ENCODE data around the gene PAX2. TPM values are rescaled to one million over a fixed set of nuclear protein-coding genes. Genes with fewer than 3 reads are reported as not detected.

Gene PAX2
- total RNA-seq, 1 experiment from 2014 or later = not detected

DNA sequence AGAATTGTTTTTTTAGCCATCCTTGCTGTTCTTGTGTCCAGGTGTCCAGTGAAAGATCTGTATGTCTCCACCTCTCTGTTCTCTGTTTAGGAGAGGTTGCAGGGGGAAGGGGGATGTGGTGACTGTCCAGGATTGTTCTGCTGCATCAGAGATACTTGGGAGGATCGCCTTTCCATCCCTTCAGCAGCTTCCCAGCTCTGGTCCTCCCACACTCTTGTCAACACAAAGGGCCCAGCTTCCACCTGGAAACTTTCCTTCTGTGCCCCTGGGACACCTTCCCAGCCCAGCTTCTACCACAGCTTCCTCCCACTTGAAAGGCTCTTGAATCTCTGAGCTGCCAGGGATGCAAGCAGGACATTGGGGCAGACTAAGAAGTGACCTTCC, 85.3 kb downstream of the PAX2 start:
- no peak overlapping the region for H4K8ac ChIP-seq (replicated peaks; ENCODE audit: insufficient read length, low read depth, low read length)
- TF ChIP-seq, protein P1, sequence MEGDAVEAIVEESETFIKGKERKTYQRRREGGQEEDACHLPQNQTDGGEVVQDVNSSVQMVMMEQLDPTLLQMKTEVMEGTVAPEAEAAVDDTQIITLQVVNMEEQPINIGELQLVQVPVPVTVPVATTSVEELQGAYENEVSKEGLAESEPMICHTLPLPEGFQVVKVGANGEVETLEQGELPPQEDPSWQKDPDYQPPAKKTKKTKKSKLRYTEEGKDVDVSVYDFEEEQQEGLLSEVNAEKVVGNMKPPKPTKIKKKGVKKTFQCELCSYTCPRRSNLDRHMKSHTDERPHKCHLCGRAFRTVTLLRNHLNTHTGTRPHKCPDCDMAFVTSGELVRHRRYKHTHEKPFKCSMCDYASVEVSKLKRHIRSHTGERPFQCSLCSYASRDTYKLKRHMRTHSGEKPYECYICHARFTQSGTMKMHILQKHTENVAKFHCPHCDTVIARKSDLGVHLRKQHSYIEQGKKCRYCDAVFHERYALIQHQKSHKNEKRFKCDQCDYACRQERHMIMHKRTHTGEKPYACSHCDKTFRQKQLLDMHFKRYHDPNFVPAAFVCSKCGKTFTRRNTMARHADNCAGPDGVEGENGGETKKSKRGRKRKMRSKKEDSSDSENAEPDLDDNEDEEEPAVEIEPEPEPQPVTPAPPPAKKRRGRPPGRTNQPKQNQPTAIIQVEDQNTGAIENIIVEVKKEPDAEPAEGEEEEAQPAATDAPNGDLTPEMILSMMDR (conservative IDR thresholded peaks at IDR 0.05) = no peak
- H3K23me2 ChIP-seq (ENCODE audit: insufficient read length, low read depth, low read length, poor library complexity, severe bottlenecking) = peaks cover 16% of the 10 kb centered on the region
- no peak overlapping the region for H2BK5ac ChIP-seq (ENCODE audit: insufficient read length, low read length)
- H2BK12ac ChIP-seq (ENCODE audit: insufficient read length, low read depth, low read length) = no peak overlapping the region
- Mint-ChIP-seq H3K36me3 (ENCODE audit: insufficient read depth in 1 of 3, low read depth in 3 of 3) (peaks cover 0 to 2% (median 0%) of the 10 kb centered on the region in 3 experiments; a peak in 2 of 7 replicates), H3K27me3 (ENCODE audit: low read depth) (peaks cover 8% of the 10 kb centered on the region), H3K27ac (no peak overlapping the region), H3K4me3 (peak overlapping the region in 1 of 2 experiments; percentile 18; a peak in 2 of 5 replicates), H3K9me3 (peaks cover 0 to 4% of the 10 kb centered on the region in 2 experiments; a peak in 2 of 5 replicates), H3K4me1 (peaks cover 24 to 31% of the 10 kb centered on the region in 2 experiments)
- no peak overlapping the region for H3K56ac ChIP-seq (ENCODE audit: insufficient read length, low read depth, low read length)
- no peak overlapping the region for H3K4me2 ChIP-seq (ENCODE audit: insufficient read depth, insufficient read length, low read length)
- H3K4me1 ChIP-seq (ENCODE audit: insufficient read depth, low read length) = no peaks in the 10 kb centered on the region
- no CpG with 5 or more reads among the region's 1 CpG for WGBS (ENCODE audit: extremely low coverage, insufficient read length, low lambda C conversion rate)
- peaks cover 2% of the 10 kb centered on the region for H4K20me1 ChIP-seq (ENCODE audit: control insufficient read depth, insufficient read depth, insufficient read length)
- H4K91ac ChIP-seq (ENCODE audit: insufficient read length, low read depth, low read length) = no peak overlapping the region
- H4K5ac ChIP-seq (ENCODE audit: insufficient read length, low read depth, low read length) = no peak overlapping the region
- H3K79me1 ChIP-seq (ENCODE audit: insufficient read depth, low read depth, low read length, poor library complexity, severe bottlenecking) = no peaks in the 10 kb centered on the region
- H3K18ac ChIP-seq (ENCODE audit: insufficient read length, low read depth, low read length) = no peak overlapping the region
- no peak overlapping the region for H2BK120ac ChIP-seq (ENCODE audit: low read depth, low read length, poor library complexity, severe bottlenecking)
- no peaks in the 10 kb centered on the region for H3K9me3 ChIP-seq (ENCODE audit: control insufficient read depth, low read depth, low read length)
- no peak overlapping the region for H3K14ac ChIP-seq (ENCODE audit: insufficient read depth, low read length)
- no peak overlapping the region for H3K9ac ChIP-seq (ENCODE audit: extremely low read depth, insufficient read length, low read length)
- no peaks in the 10 kb centered on the region for H3K79me2 ChIP-seq (ENCODE audit: insufficient read depth, low read length)
- no peak overlapping the region for H2BK20ac ChIP-seq (ENCODE audit: low read depth, low read length, poor library complexity, severe bottlenecking)
- H2AFZ ChIP-seq (ENCODE audit: low read length) = no peak overlapping the region
- H2AK5ac ChIP-seq (ENCODE audit: insufficient read length, low read length) = no peak overlapping the region
- no peak overlapping the region for H3K4ac ChIP-seq (ENCODE audit: low read depth, low read length)
- H3K27me3 ChIP-seq (ENCODE audit: insufficient read depth, low read length) = peaks cover 86% of the 10 kb centered on the region
- no peak overlapping the region for H3K27ac ChIP-seq (ENCODE audit: insufficient read length, low read depth, low read length)
- DNase-seq = no peak
- H3K23ac ChIP-seq (ENCODE audit: insufficient read length, low read depth, low read length) = no peak overlapping the region
- no peak overlapping the region for H2BK15ac ChIP-seq (ENCODE audit: low read depth, low read length)
- no peak overlapping the region for H3T11ph ChIP-seq (ENCODE audit: low read length)
